Measurements from ENCODE around the gene TLR7. TPM values are rescaled to one million over a fixed set of nuclear protein-coding genes. Genes with fewer than 3 reads are reported as not detected.

TLR7 gene
- 0.69 TPM for total RNA-seq
- long read RNA-seq, result 0 reads

- no peak for TF ChIP-seq CTCF (IDR thresholded peaks at IDR 0.05; ENCODE audit: borderline replicate concordance)
- Histone ChIP-seq H3K36me3 (no peaks in the 10 kb centered on the region), H3K27ac (replicated peaks) (no peak within 1 kb of the TSS), H3K27me3 (ENCODE audit: low read depth) (no peaks in the 10 kb centered on the region), H3K9me3 (replicated peaks) (no peaks in the 10 kb centered on the region), H3K4me3 (no peak within 1 kb of the TSS), H3K4me1 (no peaks in the 10 kb centered on the region)
- intact Hi-C loops (cut with micrococcal nuclease), result no loop called here
- no peak for DNase-seq
These were observed at the start of gene TLR7 for GRCh38 chrX:12866451-12867377. Gene TLR7 (plus strand): TSS chrX:12867072. CDS start chrX:12867579, 507 bp downstream.

- H3K4me3 ChIP-seq, result no peak overlapping the region
- TF ChIP-seq CTCF (IDR thresholded peaks at IDR 0.05; ENCODE audit: borderline replicate concordance), result no peak
- DNase-seq, result no peak
- H3K36me3 ChIP-seq, result no peaks in the 10 kb centered on the region
- no peaks in the 10 kb centered on the region for H3K27me3 ChIP-seq (ENCODE audit: low read depth)
- no peaks in the 10 kb centered on the region for H3K9me3 ChIP-seq (replicated peaks)
- no peaks in the 10 kb centered on the region for H3K4me1 ChIP-seq
- no peak overlapping the region for H3K27ac ChIP-seq (replicated peaks)
- intact Hi-C loops (cut with micrococcal nuclease), result no loop called here
These were observed 49.3 kb upstream of the TLR7 start for GRCh38 chrX:12817528-12817927.

- TF ChIP-seq CTCF (IDR thresholded peaks at IDR 0.05; ENCODE audit: borderline replicate concordance), result no peak
- Histone ChIP-seq H3K4me3 (no peak overlapping the region), H3K4me1 (no peaks in the 10 kb centered on the region), H3K27me3 (ENCODE audit: low read depth) (no peaks in the 10 kb centered on the region), H3K36me3 (no peaks in the 10 kb centered on the region), H3K9me3 (replicated peaks) (no peaks in the 10 kb centered on the region), H3K27ac (replicated peaks) (no peak overlapping the region)
- no peak for DNase-seq
- intact Hi-C loops (cut with micrococcal nuclease), result no loop called here
These were observed 47.6 kb upstream of the TLR7 start for GRCh38 chrX:12819222-12819621.

GRCh38 chrX:12820737-12821136 lies 46.1 kb upstream of the TLR7 start:
- no peaks in the 10 kb centered on the region for H3K27me3 ChIP-seq (ENCODE audit: low read depth)
- H3K27ac ChIP-seq (replicated peaks), result no peak overlapping the region
- no peak for TF ChIP-seq CTCF (IDR thresholded peaks at IDR 0.05; ENCODE audit: borderline replicate concordance)
- no peaks in the 10 kb centered on the region for H3K9me3 ChIP-seq (replicated peaks)
- H3K4me3 ChIP-seq, result no peak overlapping the region
- H3K4me1 ChIP-seq, result no peaks in the 10 kb centered on the region
- H3K36me3 ChIP-seq, result no peaks in the 10 kb centered on the region
- intact Hi-C loops (cut with micrococcal nuclease), result no loop called here
- no peak for DNase-seq

GRCh38 chrX:12824944-12825343 lies 41.9 kb upstream of the TLR7 start:
- no peak for DNase-seq
- intact Hi-C loops (cut with micrococcal nuclease), result no loop called here
- Histone ChIP-seq H3K4me3 (no peak overlapping the region), H3K36me3 (no peaks in the 10 kb centered on the region), H3K27ac (replicated peaks) (no peak overlapping the region), H3K9me3 (replicated peaks) (no peaks in the 10 kb centered on the region), H3K4me1 (no peaks in the 10 kb centered on the region), H3K27me3 (ENCODE audit: low read depth) (no peaks in the 10 kb centered on the region)
- TF ChIP-seq CTCF (IDR thresholded peaks at IDR 0.05; ENCODE audit: borderline replicate concordance), result no peak
